HG02763 (cell line): ENCODE measurements around the gene CYP19A1.
"Not testable (repeated sequence)": the region's sequence is repeated elsewhere in the genome, so short reads cannot be mapped to it uniquely, and the experiment has no call there.

Experiments
- ATAC-seq: cut with Tn5 transposase; IDR thresholded peaks from one replicate; pipeline ENCODE4 v1.9.1; 2021; ENCODE audit warnings: mild to moderate bottlenecking, moderate library complexity; ENCODE audit not compliant: unreplicated experiment

The CYP19A1 gene

DNA sequence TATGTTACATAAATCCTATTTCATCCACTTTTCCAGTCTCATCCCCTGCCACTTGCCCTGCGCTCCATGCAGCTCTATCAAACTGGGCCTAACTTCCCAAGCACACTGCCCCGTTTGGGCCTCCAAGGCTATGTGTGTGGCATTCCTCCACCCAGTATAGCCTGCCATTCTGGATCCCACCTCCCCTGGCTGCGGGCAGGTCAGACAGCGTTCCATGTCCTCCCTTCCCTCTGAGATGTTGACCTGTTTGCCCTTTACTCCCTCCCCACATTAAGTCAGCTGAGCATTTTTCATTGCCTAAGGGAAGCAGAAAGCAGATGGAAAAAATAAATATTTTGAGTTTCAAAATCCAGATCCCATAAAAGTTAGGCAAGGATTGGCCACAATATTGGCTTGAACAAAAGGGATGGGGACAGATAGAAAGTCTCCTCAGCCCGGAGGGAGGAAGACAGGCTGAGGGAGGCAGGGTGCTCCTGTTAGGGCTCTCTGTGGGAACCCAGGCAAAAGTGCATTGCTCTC is 73.3 kb downstream of the CYP19A1 start:
- no peak for ATAC-seq

DNA sequence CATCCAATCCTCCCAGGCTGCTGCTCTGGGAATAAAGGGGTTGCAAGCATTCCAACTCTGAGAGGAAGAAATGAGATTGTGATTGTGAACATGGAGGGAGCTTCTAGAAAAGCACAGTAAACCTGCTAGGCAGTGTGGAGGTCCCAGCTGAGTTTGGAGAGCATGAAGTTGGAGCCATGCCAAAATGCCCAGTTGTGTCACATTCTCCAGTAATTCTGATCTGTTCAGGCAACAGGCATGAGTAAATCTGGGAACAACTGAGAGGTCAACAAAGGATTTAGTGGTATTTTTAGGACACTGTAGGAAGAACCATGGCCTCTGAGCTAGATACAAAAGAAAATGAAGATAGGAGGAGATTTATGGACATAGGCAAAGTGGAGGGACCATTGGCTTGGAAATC is 74.7 kb downstream of the CYP19A1 start:
- no peak for ATAC-seq

DNA sequence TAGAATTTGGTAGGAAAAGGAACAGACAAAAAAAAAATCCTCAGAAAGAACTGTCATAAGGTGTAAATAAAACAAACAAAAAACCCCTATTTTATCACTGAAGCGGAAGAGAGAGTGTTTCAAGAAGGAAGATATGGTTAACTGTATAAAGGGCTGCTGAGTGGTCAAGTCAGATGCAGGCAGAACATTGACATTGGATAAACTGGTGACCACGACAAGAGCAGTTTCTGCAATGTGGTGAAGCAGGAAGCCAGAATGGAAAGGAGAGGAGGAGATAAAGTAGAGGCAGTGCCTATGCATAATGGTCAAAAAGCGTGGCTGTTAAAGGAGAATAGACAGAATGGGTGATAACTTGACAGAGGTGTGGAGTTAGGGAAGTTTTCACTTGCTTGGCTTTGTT is 75.3 kb downstream of the CYP19A1 start:
- ATAC-seq = no peak

DNA sequence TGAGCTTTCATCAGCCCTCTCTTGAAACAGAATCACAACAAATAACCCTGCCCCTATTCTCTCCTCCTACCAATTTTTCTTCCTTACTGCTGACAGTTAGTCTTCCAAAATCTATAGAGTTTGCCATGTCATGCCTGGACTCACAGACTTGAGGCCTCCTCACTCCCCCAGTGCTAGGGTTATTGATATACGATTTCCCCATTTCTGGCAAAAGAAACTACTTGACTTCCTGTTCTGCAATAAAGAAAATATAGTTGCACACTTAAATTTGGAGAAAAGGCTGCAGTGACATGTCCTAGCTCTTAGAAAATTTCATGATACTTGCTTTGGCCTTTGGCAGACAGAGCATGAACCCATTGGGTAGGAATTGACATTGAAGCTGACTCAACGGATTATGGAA is 75.9 kb downstream of the CYP19A1 start:
- ATAC-seq = no peak

DNA sequence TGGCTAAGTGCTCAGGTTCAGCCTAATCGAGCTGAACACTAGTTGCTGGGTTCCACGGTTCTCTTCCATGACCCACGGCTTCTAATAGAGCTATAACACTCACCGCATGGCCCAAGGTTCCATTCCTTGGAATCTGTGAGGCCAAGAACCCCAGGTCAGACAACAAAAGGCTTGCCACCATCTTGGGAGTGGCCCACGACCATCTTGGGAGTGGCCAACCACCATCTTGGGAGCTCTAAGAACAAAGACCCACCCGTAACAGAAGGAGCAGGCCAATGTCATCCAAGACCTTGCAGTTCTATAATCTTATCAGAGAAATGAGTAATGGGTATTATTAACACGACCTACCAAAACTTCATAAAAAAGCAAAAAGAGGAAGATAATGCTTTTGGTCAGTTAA is 77.3 kb downstream of the CYP19A1 start:
- ATAC-seq = not testable (repeated sequence)

DNA sequence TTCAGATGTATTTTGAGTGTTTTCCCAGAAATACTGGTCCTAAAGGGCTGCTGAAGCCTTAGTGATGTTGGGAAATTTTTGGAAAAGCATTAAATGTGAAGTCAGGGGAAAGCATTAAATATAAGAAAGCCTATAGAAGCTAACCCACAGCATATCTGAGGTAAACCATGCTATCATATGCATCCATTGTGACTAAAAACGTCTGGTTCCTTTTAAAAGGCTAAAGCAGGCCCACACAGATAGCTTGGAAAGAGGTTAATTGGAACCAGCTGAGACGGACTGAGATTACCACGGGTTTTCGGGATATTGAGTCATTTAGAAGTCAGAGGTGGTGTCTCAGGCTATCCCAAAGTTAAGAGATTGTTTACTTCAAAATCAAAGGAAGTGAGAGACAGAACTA is 78.2 kb downstream of the CYP19A1 start:
- no peak for ATAC-seq

DNA sequence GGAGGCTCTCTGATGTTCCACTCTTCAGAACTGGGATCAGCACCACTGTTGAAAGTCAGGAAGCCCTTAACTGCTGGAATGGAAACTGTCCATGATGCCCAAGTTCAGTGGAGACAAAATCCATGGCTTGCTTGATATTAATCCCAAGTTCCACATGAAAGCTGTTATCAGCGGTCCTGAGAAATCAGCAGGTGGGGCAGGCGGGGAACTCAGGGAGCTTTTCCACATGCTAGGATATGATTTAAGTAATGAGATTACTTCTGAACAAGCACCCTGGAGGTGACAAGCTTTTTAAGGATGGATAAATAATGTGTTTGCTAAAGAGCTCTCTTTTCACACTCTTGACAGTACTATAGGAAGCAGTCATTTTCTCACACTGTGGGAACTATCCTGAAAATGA is 82.9 kb downstream of the CYP19A1 start:
- no peak for ATAC-seq

DNA sequence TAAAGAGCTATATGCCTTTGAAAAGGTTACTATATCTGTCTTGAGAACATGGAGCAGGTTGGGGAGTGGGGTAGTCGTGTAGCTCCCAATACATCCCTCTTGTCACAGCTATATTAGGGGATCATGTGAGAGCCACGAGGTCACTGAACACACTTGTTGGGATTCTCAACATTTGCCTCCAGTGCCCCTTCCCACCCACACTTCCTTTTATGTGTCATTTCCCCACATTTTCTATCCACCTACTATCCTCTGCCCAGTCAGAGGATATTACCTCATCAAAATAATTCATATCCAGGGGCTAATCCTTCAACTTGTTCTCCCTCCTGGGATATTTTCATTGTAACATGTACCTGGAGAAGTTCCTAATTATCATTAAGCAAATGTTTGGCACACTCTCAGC is 85.0 kb downstream of the CYP19A1 start:
- no peak for ATAC-seq

DNA sequence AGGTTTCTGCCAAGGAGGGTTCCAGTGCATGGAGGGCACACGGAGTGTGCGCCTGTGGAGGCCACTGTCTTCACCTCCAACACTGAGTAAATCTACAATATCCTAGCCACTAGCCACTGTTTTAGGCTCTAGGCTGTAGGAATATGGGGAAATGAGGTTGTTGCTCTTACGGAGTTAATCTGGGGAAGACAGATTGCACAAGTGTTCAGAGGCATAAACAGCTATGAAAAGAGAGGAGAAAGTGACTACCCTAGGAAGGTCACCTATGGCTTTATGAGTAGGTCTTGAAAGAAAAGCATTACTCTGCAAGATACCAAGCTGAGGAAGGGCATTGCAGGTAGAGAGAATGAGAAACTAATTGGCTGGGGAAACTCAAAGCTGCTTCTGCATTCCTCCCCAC is 85.7 kb downstream of the CYP19A1 start:
- ATAC-seq = no peak

DNA sequence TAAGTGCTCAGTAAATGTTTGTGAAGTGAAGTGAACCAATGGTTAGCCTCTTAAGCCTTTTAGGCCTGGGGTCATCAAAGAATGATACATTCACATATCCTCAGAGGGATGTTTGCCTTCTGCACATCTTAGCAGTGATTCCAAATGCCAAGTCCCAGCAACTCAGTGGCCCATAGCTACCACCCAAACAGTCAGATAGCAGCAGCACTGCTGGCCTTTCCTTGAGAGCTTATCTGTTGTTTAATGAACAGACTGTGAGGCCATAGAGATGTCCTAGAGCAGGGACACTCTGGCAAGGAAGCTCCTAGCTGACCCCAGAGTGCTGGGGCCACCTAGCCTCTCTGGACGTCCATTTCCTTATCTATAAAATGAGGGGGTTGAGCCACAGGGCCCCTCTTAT is 86.8 kb downstream of the CYP19A1 start:
- ATAC-seq = no peak

DNA sequence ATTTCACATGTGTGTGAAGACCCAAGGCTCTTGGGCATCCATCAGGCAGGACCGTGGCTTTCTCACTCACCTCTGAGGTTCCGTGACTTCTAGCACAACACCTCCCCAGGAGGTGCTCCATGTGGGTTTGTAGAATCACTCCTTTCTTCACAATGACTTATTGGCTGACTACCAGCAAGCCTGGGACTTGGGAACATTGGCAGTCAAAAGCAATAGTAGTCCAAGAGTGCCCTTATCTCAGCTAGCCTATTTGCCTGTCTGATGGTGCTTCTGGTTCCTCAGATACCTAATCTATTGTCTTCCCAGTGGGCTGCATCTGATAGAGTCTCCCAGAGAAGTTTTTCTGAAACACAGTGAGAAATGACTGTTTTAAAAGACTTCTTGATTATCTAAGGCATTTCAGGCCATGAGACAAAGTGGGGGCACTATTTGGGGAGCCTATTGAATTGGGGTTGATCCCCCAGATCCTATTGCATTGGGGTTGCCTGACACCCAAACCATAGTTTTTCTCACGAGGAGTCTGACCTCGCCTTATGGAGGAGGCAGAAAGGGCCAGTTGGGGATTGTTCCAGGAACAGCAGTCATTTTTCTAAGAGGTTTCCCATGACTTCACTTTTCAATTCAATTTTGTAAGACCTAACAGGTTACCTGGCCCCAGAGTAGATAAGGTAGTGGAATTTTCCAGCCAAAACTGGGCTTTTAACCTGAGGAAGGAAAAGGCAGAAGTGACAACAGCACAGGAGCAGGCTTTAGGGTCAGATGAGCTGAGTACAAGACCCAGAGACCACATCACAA is 88.0 kb downstream of the CYP19A1 start:
- no peak for ATAC-seq

DNA sequence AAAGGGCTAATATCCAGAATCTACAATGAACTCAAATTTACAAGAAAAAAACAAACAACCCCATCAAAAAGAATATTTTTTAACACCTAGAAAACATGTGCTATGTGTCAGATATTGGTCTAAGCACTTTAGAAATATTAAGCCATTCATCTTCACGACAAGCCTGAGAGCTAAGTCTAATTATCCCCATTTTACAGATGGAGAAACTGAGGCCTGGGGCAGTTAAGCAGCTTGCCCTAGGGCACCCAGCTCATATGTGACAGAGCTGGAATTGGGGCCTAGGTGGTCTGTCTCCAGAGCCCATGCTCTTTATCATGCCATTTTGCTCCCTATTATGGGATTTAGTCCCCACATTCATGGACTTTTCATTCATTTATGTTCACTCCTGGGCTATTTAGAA is 92.8 kb downstream of the CYP19A1 start:
- ATAC-seq = no peak

DNA sequence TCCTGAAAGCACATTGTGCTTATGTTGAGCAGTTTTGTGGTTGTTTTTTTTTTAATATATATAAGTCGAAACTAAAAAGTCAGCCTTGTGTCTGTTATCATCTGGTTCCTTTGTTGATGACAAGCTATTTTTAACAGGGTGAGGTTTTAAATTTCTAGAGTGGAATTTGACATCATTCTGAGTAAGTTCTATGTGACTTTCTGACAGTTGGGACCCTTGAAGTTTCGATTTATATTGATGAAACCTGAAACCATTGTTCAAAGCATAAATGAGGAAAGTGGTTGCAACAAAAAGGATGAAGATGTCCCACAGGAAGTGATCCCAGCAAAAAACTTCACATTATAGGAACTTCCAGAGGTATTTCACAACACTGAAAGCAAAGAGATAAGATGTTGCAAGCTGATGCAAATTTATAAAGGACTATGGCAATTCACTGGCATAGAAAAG is 94.0 kb downstream of the CYP19A1 start:
- ATAC-seq = no peak

DNA sequence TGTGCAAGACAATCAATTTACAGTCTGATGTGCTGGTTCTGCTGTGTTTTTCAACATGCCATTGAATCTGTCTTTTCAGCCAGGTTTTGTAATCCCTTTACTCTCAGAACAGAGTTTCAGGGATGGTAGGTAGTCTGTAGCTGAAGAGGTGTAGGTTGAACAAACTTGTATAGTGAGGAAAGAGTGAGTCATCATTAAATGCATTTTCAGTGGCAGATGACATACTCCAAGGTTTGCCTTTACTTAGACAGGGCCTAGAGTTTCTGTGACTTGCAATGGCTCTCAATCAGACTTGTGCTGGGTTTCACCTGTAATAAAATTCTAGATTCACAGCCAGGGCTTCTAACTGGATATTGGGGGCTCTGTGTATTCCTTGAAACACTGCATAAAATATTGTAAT is 94.6 kb downstream of the CYP19A1 start:
- ATAC-seq = no peak

DNA sequence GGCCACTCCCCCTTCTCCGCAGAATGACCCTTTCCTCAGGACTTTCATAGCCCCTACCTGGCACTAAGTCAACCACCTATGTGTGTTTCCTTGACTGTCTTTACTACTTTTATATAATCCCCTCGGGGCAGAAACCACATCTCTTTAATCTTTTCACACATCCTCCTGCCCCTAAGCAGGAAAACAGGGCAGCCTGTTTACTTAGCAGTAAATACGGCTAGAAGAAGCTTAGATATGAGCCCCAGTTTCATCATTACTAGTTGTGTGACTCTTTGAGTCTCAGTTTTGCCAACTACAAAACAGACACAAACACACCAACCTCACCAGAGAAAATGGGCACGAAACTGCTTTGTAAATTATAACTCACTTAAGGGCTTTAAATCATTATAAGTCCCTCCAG is 98.3 kb downstream of the CYP19A1 start:
- ATAC-seq = no peak

DNA sequence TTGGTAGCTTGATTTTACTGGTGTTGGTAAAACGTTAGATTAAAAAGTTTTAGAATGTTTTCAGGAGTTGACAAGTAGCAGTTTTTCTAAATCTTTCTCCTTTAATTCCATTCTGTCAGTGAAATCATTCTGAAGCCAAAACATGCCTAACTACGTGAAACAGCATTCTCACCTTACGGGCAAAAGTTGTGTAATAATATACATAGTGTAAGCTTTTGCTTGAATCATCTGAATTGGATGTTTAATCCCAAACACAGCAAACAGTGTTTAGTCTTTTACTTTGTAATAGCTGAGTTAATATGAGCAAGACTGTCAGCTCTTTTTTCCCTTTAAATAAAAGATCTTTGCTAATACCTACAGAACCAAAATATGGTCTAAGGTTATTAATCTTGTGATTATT is 100.6 kb downstream of the CYP19A1 start:
- no peak for ATAC-seq

DNA sequence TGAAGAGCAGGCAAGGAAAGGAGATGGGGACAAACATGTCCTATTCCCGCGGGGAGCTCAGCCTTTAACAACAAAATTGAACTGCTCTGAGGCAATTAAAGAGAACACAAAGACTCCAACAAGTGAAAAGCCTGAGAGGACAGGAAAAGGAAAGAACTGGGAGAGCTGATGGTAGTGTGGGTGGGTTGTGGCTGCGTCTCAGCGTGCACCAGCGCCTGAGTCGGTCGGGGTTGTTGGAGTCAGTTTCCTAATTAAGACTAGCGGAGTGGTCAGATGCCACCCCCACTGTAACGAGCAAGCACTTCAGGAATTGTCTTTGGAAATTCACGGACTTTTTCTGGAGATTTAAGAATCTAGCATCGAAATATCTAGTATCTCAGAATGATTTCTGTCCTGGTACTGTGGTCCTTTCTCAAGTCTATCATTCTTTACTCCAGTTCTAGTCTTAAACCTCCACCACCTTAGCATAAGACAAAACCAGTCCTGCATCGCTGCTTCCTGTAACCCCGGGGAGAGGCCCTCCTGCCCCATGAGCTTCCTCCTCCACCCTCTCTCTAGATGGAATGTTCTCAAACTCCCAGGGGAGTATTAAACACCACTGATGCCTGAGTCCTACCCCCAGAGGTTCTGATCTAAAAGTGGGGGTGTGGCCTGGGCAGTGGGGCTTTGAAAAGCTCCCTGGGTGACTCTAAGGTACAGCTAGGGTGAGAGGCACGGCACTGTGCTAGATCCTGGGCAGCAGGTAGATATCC is 104.0 kb downstream of the CYP19A1 start:
- ATAC-seq = no peak

DNA sequence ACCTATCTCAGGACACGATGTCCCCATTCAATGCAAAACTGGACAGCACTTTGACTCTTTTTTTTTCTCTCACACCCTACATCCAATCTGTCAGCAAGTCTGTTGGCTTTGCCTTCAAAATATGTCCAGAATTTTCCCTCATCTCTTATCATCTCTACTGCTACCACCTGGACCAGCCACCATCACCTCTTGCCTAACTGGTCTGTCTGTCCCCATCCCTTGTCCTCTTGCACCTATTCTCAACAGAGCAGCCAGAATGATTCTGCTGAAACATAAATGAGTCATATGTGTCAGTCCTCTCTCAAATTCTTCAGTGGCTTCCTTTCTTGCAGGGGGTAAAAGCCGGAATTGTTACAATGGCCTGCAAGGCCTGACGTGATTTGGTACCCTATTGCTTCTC is 105.8 kb downstream of the CYP19A1 start:
- ATAC-seq = no peak

DNA sequence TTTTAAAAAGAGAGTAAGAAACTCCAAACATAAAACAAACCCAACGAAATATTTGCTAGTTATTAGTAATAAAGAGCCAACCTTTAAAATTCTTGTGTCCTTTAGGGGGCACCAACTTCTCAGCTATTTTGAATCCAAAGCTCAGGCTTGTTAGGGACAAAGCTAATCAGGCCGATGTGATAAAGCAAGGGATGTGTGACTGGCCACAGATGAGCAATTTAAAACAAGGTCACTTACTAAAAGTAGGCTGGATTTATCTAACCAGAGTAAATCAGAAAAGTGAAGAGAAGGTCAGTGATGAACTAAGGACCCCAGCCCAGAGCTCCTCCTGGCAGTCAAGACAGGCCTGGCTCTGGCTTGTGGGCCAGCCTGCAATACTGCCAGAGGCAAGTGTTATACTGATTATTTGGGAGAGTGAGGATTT is 108.5 kb downstream of the CYP19A1 start:
- ATAC-seq = no peak

DNA sequence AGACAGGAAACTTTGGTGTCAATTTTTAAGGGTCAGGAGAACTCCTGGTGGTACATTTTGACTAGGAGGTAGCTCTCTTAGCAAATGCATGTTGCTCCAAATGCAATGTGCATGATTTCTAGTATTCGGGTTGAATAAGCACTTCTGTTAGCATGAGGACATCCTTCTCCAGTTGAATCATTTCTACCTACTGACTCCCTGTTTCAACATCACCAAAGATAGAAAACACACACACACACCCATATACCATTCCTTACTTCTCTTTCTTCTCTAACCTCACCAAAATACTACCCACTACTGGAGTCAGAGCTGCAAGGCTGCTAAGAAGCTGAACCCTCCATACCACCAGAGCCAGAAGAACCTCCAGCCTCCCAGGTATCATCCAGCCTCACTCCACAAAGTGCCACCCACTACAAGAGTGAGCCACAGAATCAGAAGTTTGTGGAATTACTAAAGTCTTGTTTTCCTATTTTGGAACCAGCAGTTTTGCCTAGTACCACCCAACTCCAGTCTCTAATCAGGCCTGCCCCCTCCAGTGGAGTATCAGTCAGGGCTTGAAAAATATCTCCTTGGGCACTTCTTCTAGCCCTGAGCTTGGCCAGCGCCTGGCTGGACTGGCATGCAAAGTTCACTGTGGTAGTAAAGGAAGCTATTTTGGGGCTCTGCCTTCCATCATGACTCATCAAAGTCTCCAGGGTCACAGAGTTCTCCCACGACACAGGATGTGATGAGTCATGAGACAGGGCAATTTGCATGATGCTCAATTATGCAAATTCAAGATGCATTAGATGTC is 110.3 kb downstream of the CYP19A1 start:
- peak; percentile 83 for ATAC-seq

DNA sequence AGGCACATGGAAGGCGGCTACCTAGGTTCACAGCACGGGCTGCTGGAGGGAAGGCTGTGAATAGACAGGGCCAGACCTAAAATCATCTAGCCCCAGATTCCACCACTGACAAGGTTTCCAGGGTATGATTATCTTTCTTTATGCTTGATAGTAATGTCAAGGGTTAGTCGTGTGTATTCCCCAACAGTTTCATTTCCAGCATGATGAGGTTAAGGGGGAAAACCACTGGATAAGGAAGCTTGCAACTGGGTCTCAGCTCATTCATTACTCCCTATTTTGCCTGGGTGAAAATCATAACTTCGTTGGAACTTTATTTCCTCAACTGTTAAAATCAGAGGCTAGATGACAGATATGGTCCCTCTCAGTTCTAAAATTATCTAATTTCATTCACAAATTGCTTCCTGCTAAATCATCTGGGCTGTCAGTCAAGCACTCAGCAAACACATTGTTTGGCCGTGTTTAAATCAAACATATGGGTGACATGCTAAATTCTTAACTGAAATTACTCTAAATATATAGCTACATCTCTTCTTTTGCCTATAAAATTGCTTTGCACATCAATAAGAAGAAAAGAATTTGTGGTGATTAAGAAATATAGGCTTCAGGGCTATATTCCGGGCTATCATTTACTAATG is 111.7 kb downstream of the CYP19A1 start:
- ATAC-seq = no peak
